Measurements from ENCODE around the gene SYT8. TPM values are rescaled to one million over a fixed set of nuclear protein-coding genes. Genes with fewer than 3 reads are reported as not detected.

SYT8 gene
- total and polyA plus RNA-seq, 2 donors from 2014 or later = 1.2 to 1.7 TPM

DNA sequence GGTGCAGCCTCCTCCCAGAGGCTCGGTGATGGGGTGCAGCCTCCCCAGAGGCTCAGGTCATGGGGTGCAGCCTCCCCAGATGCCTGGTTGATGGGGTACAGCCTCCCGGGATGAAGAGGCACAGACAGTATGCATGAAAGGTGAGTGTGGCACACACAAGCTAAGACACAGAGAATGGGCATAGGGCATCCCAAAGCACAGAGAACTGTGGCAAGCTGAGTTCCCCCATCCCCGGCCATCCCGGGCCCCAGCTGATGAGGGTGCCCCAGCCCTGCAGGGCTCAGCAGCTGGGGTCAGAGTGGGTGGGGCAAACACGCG is 4.8 kb upstream of the SYT8 start:
- H3K9ac ChIP-seq (ENCODE audit: low read length in 3 of 3) = no peak overlapping the region
- DNase-seq (no peak), FAIRE-seq (no peak)
- no peaks in the 10 kb centered on the region for H3K9me3 ChIP-seq (ENCODE audit: control insufficient read depth in 2 of 3, insufficient read depth in 1 of 3, low read length in 3 of 3)
- intact Hi-C loops (cut with DNase I) = loop anchor here (5.0 to 10.0 kb wide), 2 partner anchors 138 to 325 kb away; no protein-coding TSS in a partner anchor
- no peaks in the 10 kb centered on the region for H3K36me3 ChIP-seq (ENCODE audit: control insufficient read depth in 2 of 3, insufficient read depth in 3 of 3, low read length in 3 of 3)
- H3K27ac ChIP-seq (ENCODE audit: low read depth in 2 of 2, low read length in 2 of 2) = no peak overlapping the region
- TF ChIP-seq, protein P1, sequence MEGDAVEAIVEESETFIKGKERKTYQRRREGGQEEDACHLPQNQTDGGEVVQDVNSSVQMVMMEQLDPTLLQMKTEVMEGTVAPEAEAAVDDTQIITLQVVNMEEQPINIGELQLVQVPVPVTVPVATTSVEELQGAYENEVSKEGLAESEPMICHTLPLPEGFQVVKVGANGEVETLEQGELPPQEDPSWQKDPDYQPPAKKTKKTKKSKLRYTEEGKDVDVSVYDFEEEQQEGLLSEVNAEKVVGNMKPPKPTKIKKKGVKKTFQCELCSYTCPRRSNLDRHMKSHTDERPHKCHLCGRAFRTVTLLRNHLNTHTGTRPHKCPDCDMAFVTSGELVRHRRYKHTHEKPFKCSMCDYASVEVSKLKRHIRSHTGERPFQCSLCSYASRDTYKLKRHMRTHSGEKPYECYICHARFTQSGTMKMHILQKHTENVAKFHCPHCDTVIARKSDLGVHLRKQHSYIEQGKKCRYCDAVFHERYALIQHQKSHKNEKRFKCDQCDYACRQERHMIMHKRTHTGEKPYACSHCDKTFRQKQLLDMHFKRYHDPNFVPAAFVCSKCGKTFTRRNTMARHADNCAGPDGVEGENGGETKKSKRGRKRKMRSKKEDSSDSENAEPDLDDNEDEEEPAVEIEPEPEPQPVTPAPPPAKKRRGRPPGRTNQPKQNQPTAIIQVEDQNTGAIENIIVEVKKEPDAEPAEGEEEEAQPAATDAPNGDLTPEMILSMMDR (IDR thresholded peaks at IDR 0.05; ENCODE audit: borderline replicate concordance, extremely low read depth, insufficient read depth) = no peak
- peaks cover 0 to 12% (median 0%) of the 10 kb centered on the region in 3 donors for H3K4me1 ChIP-seq (ENCODE audit: control insufficient read depth in 2 of 3, insufficient read depth in 2 of 3, low read depth in 1 of 3, low read length in 3 of 3)
- H3K4me3 ChIP-seq (ENCODE audit: low read length in 3 of 3) = no peak overlapping the region
- no peaks in the 10 kb centered on the region for H3K27me3 ChIP-seq (ENCODE audit: control insufficient read depth, insufficient read depth, low read length)

DNA sequence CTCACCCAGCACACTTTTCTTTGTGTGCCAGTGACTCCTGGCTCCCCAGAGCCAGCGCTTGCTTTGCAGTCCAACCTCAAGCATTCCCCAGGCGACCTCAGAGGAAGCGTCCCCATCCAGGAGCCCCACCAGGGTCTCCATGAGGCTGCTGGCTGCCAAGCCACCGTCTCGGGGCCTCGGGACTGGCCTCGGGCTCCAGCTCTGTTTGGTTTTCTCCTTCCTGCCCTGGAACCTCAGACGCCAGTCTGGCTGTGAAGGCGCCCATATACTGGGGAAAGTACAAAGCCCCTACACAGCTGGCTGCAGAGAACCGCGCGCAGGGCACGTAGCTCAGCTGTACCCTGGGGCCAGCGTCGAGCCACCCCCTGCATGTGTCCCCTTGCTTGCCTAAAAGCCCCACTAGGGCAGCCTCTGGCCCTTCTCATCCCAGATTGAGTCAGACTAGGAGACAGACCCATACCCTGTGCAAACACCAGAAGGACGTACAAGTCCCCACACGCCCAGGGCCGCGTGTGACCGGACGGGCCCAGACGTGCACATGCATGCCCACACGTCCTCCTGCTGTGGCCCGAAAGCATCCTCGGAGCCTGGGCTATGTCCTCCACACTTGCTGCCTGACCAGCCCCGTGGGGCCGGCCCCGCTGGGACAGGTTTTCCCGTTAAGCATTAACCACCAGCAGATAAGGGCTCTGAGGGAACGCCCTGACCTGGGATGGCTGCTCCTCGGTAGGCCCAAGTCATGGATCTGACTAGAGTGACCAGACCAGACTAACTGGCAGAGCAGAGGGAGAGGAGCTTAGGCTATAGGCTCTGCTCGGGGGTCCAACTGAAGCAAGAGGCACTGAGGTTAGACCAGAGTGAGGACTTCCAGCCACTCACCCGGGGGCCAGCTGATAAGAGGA is 4.2 kb upstream of the SYT8 start:
- Histone ChIP-seq H3K27ac (ENCODE audit: low read depth in 2 of 2, low read length in 2 of 2) (no peak overlapping the region), H3K4me1 (ENCODE audit: control insufficient read depth in 2 of 3, insufficient read depth in 2 of 3, low read depth in 1 of 3, low read length in 3 of 3) (peaks cover 0 to 12% (median 0%) of the 10 kb centered on the region in 3 donors), H3K9ac (ENCODE audit: low read length in 3 of 3) (no peak overlapping the region), H3K36me3 (ENCODE audit: control insufficient read depth in 2 of 3, insufficient read depth in 3 of 3, low read length in 3 of 3) (no peaks in the 10 kb centered on the region), H3K4me3 (ENCODE audit: low read length in 3 of 3) (no peak overlapping the region), H3K9me3 (ENCODE audit: control insufficient read depth in 2 of 3, insufficient read depth in 1 of 3, low read length in 3 of 3) (no peaks in the 10 kb centered on the region), H3K27me3 (ENCODE audit: control insufficient read depth, insufficient read depth, low read length) (no peaks in the 10 kb centered on the region)
- intact Hi-C loops (cut with DNase I) = loop anchor here (5.0 to 10.0 kb wide), 2 partner anchors 138 to 324 kb away; no protein-coding TSS in a partner anchor
- FAIRE-seq = no peak
- peak in 3 of 5 donors; percentile 35 to 85 (median 58) for DNase-seq
- TF ChIP-seq, protein P1 (IDR thresholded peaks at IDR 0.05; ENCODE audit: borderline replicate concordance, extremely low read depth, insufficient read depth) = no peak

DNA sequence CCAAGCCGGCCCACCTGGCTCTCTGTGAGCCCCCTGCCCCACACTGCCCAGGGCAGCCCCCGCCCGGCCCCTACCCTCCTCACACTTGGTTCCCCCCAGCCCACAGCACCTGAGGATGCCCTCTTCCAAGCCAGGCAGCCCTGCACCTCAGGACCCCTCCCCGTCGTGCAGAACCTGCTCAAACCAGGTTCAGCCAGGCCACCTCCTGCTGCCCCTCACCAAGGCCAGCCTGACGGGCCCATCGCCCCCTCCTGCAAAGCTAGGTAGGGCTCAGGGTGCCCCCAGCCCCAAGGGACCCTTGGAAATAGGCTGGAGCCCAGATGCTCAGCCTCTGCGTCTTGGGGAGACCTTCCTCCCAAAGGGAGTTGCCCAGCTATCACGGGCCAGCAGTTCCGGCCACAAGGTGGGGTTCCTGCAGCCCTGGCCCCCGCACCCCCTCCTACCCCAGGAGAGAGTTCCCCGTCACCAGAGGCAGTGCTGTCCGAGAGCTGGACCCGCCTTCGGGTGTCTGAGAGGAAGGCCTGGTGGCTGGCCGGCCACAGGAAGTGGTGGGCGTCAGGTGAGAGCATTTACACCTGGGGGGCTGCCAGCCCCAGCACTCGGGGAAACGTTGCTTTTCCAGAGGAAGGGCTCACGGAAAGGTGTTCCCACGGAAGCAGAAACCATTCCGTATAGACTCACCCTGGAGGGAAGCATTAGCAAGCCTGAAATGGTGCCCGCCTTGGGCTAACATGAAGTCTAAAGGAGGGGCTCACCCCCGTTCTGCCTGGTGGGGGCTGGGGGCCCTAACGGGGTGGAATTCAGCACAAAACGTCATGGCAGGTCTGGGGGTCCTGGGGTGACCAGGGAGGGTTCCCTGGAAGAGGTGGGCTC is 3.2 kb upstream of the SYT8 start:
- no peaks in the 10 kb centered on the region for H3K9me3 ChIP-seq (ENCODE audit: control insufficient read depth in 2 of 3, insufficient read depth in 1 of 3, low read length in 3 of 3)
- TF ChIP-seq, protein P1 (IDR thresholded peaks at IDR 0.05; ENCODE audit: borderline replicate concordance, extremely low read depth, insufficient read depth) = no peak
- no peaks in the 10 kb centered on the region for H3K36me3 ChIP-seq (ENCODE audit: control insufficient read depth in 2 of 3, insufficient read depth in 3 of 3, low read length in 3 of 3)
- peaks cover 0 to 12% (median 0%) of the 10 kb centered on the region in 3 donors for H3K4me1 ChIP-seq (ENCODE audit: control insufficient read depth in 2 of 3, insufficient read depth in 2 of 3, low read depth in 1 of 3, low read length in 3 of 3)
- no peaks in the 10 kb centered on the region for H3K27me3 ChIP-seq (ENCODE audit: control insufficient read depth, insufficient read depth, low read length)
- FAIRE-seq (no peak), DNase-seq (peak in 2 of 5 donors; percentile 45 to 68)
- intact Hi-C loops (cut with DNase I) = loop anchor here (5.0 to 10.0 kb wide), 2 partner anchors 139 to 323 kb away; no protein-coding TSS in a partner anchor
- peak overlapping the region in 1 of 3 donors; percentile 3 for H3K9ac ChIP-seq (ENCODE audit: low read length in 3 of 3)
- H3K4me3 ChIP-seq (ENCODE audit: low read length in 3 of 3) = no peak overlapping the region
- no peak overlapping the region for H3K27ac ChIP-seq (ENCODE audit: low read depth in 2 of 2, low read length in 2 of 2)
